Thymus (tissue), 11 donors: ENCODE data around the gene EFCAB12. TPM values are rescaled to one million over a fixed set of nuclear protein-coding genes. Genes with fewer than 3 reads are reported as not detected.
"Not testable (repeated sequence)": the region's sequence is repeated elsewhere in the genome, so short reads cannot be mapped to it uniquely, and the experiment has no call there.

Experiments used
- DNase-seq, 9 donors: peaks; one replicate each; pipeline ENCODE4 v3.0.0-alpha.2; 2013; ENCODE audit warnings: low spot score in 9 of 9, low read depth in 6 of 9, missing footprints in 1 of 9
- H3K27ac ChIP-seq, 2 donors: one replicate each; pipeline ENCODE4 v1.5.1; 2013; ENCODE audit warnings: control low read depth in 1 of 2, low read depth in 1 of 2, low read length in 1 of 2, mild to moderate bottlenecking in 1 of 2, moderate library complexity in 1 of 2
- H3K27me3 ChIP-seq, 2 donors: one replicate each; pipeline ENCODE4 v1.5.1; 2013; ENCODE audit warnings: low read length in 1 of 2; ENCODE audit not compliant: control insufficient read depth in 2 of 2, insufficient read depth in 1 of 2
- H3K36me3 ChIP-seq, 2 donors: one replicate each; pipeline ENCODE4 v1.5.1; 2013; ENCODE audit warnings: low read length in 1 of 2, mild to moderate bottlenecking in 1 of 2, moderate library complexity in 1 of 2; ENCODE audit not compliant: control insufficient read depth in 2 of 2, insufficient read depth in 2 of 2
- H3K4me1 ChIP-seq, 2 donors: one replicate each; pipeline ENCODE4 v1.5.1; 2013; ENCODE audit warnings: low read length in 2 of 2; ENCODE audit not compliant: control insufficient read depth in 2 of 2, insufficient read depth in 2 of 2
- H3K4me3 ChIP-seq, 2 donors: one replicate each; pipeline ENCODE4 v1.5.1; 2013; ENCODE audit warnings: low read length in 2 of 2, control low read depth in 1 of 2, mild to moderate bottlenecking in 1 of 2
- H3K9me3 ChIP-seq, 2 donors: one replicate each; pipeline ENCODE4 v1.5.1; 2013; ENCODE audit warnings: low read length in 1 of 2, mild to moderate bottlenecking in 1 of 2; ENCODE audit not compliant: control insufficient read depth in 2 of 2, insufficient read depth in 1 of 2
- WGBS: extraction: QIAGEN DNeasy Blood & Tissue Kit; methylation state at CpG from one replicate; pipeline ENCODE4 v1.1.7; 2013; 5-methylcytosine and 5-hydroxymethylcytosine counted together
- polyA plus RNA-seq: library from polyadenylated mRNA; stranded (reverse); fragments of 200-250 nt; gene quantifications from one replicate; pipeline ENCODE4 v1.2.3, GENCODE V29; 2013
- total RNA-seq: library from RNA; stranded (reverse); fragments of 120-200 nt; gene quantifications from one replicate; pipeline ENCODE4 v1.2.4, GENCODE V29; 2013
- donor health status: healthy.

EFCAB12 gene
- total and polyA plus RNA-seq, 2 donors, result 0.05 to 0.37 TPM

DNA sequence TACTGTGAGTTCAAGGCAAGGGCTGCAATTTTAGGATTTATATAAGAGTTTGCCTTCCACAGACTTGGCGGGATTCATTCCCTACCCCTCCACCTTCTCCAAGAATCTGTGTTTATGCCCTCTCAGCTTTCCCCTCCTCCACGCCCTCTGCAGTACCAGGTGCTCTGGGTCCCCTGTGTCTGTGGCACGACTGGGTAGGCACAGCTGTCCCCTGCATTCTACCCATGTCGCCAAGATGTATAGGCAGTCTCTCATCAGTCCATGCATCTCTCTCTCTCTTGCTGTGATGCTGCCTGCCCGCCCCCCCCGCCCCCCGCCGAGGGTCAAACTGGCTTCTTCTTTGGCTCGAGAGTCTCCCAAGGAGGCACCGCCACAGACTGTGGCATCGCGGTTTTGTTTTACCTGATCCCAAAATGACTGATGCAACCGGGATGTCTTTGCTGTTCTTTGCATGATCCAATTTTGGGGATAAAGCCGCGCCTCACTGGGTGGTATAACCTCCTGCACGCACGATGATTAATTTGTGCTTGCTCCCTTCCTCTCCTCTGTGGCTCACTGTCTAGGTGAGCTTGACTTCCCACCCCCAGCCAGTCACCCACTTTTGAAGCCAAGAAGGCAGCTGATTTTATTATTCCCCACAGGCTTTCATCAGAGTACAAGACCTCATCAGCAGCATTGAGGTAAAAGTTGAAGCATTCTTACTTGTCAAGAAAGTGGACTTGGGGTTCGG is 43.7 kb downstream of the EFCAB12 start:
- WGBS, result 91% methylated on average over 18 of the region's 18 CpGs
- Histone ChIP-seq H3K4me1 (peaks cover 0 to 3% of the 10 kb centered on the region in 2 donors), H3K36me3 (peaks cover 20 to 21% of the 10 kb centered on the region in 2 donors), H3K4me3 (no peak overlapping the region), H3K9me3 (peaks cover 0 to 4% of the 10 kb centered on the region in 2 donors), H3K27me3 (no peaks in the 10 kb centered on the region), H3K27ac (no peak overlapping the region)
- no peak for DNase-seq

DNA sequence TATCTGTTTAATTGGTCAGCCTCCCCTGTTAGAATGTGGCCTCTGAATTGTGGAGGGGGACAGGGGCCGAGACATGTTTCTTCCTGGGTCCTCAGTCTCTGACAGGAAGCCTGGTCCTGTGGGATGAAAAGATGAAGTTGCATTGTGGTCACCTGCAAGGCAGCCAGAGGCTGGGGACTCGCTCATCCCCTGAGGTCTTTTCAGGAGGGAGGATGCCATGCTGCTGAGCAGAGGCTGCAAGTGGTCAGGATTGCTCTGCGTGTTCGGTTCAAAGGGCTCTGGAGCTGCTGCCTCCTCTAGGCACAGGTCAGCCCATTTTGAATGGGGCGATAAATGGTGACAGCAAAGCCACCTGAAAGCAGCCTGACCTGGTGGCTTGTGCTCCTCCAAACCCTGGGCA is 44.3 kb downstream of the EFCAB12 start:
- H3K27ac ChIP-seq, DNase-seq: not testable (repeated sequence)
- WGBS, result 89% methylated on average over 5 of the region's 5 CpGs

DNA sequence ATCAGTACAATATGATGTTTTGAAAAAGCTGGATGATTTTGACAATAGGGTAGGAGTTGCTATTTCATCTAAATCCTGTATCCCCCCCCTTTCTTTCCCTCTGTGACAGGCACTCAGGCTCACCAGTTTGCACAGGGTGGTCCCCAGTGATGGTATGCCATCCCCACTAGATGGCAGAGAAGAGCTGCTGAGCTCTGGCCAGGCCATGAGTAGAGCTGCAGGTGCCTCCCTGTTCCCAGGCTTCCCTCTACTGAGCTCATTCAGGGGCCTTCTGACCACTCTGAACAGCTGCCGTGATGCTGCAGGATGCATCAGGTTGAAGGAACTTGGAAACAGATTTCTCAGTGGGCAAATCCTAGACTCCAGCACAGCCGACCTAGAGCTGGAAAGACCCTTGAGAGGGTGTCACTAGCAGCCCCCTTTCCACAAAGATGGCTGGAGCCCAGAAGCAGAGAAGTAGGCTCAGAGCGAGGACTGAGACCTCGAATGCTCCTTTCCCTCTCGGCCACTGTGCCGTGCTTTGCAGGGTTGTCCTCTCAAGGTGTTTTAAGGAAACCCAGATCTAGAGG is 45.1 kb downstream of the EFCAB12 start:
- Histone ChIP-seq H3K9me3 (peaks cover 0 to 12% of the 10 kb centered on the region in 2 donors), H3K4me1 (peaks cover 0 to 3% of the 10 kb centered on the region in 2 donors), H3K4me3 (no peak overlapping the region), H3K27me3 (no peaks in the 10 kb centered on the region), H3K27ac (no peak overlapping the region), H3K36me3 (peaks cover 8 to 15% of the 10 kb centered on the region in 2 donors)
- DNase-seq, result peak; percentile 33 to 76 (median 53)
- 71% methylated on average over 6 of the region's 6 CpGs for WGBS

More for the DNA sequence above, 44.3 kb downstream of the EFCAB12 start:
- H3K9me3 ChIP-seq, H3K27me3 ChIP-seq, H3K4me1 ChIP-seq, H3K4me3 ChIP-seq: not testable (repeated sequence)
- peaks cover 13 to 15% of the 10 kb centered on the region in 2 donors for H3K36me3 ChIP-seq

DNA sequence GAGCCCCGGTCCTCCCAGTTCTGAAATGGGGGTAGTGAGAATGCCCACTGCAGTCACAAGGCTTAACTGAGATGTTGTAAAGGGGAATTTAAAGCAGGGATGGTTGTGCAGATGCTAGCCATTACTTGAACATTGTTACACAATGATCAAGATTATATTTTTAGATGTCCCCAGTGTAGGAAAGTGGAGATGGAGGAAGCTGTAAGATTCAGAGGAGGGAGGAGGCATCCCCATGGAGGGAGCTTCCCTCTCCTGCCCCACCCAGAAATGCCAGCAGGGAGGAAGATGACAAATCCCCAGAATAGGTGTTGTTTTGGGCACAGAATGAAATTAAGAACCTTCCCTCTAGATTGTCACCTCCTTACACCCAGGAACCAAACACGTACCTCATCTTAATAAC is 46.1 kb downstream of the EFCAB12 start:
- no peak for DNase-seq
- WGBS, result 98% methylated on average over 2 of the region's 2 CpGs
- Histone ChIP-seq H3K4me1 (peaks cover 0 to 3% of the 10 kb centered on the region in 2 donors), H3K4me3 (no peak overlapping the region), H3K36me3 (peaks cover 6 to 8% of the 10 kb centered on the region in 2 donors), H3K27ac (no peak overlapping the region), H3K9me3 (peaks cover 0 to 22% of the 10 kb centered on the region in 2 donors), H3K27me3 (no peaks in the 10 kb centered on the region)

DNA sequence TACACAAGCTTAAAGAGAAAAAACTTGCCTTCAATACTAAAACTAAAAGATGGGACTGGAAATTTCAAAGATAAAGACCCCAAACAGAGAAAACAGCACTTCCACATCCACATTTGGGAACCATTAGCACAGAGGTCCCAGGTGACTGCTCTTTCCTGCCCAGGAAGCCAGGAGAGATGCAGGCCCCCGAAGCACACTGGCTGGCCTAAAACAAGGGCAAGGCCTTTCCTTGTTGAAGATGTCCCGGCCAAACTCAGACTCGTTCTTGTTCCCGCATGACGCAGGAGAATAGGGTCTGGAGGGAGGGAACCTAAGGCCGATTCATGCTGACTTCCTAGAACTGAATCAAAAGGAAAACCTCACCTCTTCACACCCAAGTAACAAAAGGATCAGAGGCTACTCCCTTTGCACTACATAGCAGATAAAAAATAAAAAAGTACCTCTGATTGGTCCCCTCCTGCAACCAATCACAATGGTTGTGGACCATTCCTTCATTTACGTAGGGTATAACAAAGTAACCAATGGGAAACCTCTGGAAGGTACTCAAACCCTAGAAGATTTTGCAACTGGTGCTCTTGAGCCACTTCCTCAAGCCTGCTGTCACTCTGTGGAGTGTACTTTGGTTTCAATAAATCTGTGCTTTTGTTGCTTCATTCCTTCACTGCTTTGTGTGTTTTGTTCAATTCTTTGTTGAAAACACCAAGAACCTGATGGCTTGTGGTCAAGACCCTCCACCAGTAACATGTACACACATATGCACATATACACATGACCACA is 48.7 kb downstream of the EFCAB12 start:
- no peak for DNase-seq
- Histone ChIP-seq H3K9me3 (peaks cover 0 to 23% of the 10 kb centered on the region in 2 donors), H3K27me3 (no peaks in the 10 kb centered on the region), H3K4me3 (no peak overlapping the region), H3K36me3 (peaks cover 2 to 3% of the 10 kb centered on the region in 2 donors), H3K27ac (no peak overlapping the region), H3K4me1 (peaks cover 0 to 3% of the 10 kb centered on the region in 2 donors)
- WGBS, result 99% methylated on average over 7 of the region's 7 CpGs

DNA sequence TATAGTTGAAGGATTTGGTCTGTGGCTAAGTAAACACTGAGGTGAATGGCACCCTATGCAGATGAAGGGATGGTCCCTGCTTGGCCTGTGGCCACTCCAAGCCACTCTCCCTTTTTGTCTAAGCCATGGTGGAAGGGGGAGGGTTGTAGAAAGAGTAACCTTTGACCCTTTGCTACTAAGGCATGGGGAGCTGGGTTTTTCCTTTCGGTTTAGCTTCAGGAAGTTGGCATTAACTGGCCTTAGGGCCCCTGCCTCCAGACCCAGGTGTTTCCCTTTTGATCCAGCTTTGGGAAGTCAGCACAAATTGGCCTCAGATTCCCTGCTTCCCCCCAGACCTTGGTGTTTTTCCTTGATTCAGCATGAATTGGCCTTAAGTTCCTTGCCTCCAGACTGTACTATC is 49.5 kb downstream of the EFCAB12 start:
- Histone ChIP-seq H3K4me3 (no peak overlapping the region), H3K36me3 (peaks cover 2 to 3% of the 10 kb centered on the region in 2 donors), H3K4me1 (peaks cover 0 to 3% of the 10 kb centered on the region in 2 donors), H3K27ac (no peak overlapping the region), H3K27me3 (no peaks in the 10 kb centered on the region), H3K9me3 (peaks cover 0 to 23% of the 10 kb centered on the region in 2 donors)
- DNase-seq, result no peak
- WGBS, result 62% methylated on average over 1 of the region's 1 CpG

DNA sequence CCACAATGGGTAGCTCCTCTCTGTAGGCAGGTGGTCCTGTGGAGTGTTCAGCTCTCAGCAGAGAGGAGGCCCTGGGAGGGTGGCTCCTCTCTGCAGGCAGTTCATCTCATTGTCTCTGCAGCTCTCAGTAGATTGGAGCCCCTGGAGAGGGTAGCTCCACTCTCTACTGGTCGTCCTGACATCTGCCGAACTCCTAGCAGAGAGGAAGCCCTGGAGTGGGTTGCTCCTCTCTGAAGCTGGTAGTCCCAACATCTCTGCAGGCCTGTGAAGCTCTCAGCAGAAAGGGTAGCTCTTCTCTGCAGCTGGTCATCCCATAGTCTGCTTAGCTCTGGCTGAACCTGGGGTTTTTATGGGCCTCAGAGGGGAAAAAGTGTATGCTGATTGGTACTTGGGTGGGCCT is 50.8 kb downstream of the EFCAB12 start:
- H3K4me3 ChIP-seq, result no peak overlapping the region
- H3K36me3 ChIP-seq, result peaks cover 2 to 3% of the 10 kb centered on the region in 2 donors
- H3K4me1 ChIP-seq, result no peaks in the 10 kb centered on the region
- WGBS, result 99% methylated on average over 2 of the region's 2 CpGs
- no peak for DNase-seq
- no peak overlapping the region for H3K27ac ChIP-seq
- peaks cover 0 to 23% of the 10 kb centered on the region in 2 donors for H3K9me3 ChIP-seq
- no peaks in the 10 kb centered on the region for H3K27me3 ChIP-seq

DNA sequence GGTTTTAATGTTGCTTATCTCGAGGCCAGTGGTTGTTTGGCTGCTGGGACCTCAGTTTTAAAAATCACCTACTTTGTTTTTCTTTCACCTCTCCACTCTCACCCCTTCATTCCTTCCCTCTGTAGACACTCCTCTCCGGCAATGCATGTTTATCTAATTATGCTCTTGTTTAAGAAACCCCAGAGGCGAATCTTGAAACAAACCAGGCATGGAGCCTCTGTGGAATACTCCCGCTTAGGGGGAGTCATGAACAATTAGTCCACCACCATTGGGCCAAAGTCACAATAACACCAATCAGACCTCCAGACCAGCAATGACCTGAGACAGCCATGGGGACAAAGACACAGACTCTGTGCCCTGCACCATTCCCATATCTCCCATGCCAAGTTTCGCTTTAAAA is 53.3 kb downstream of the EFCAB12 start:
- Histone ChIP-seq H3K4me3 (no peak overlapping the region), H3K27me3 (no peaks in the 10 kb centered on the region), H3K27ac (no peak overlapping the region), H3K36me3 (peaks cover 2 to 3% of the 10 kb centered on the region in 2 donors), H3K4me1 (no peaks in the 10 kb centered on the region), H3K9me3 (peaks cover 0 to 20% of the 10 kb centered on the region in 2 donors)
- 95% methylated on average over 5 of the region's 5 CpGs for WGBS
- DNase-seq, result no peak
